HG02870 (cell line): Measurements from ENCODE around the gene PRSS16.
A peak's percentile ranks its signal among the peaks of the same experiment; 100 is the strongest.
"Not testable (repeated sequence)": the region's sequence is repeated elsewhere in the genome, so short reads cannot be mapped to it uniquely, and the experiment has no call there.

Experiments
- ATAC-seq: cut with Tn5 transposase; IDR thresholded peaks from one replicate; pipeline ENCODE4 v1.9.1; 2021; ENCODE audit warnings: mild to moderate bottlenecking, moderate library complexity; ENCODE audit not compliant: unreplicated experiment

Gene PRSS16

DNA sequence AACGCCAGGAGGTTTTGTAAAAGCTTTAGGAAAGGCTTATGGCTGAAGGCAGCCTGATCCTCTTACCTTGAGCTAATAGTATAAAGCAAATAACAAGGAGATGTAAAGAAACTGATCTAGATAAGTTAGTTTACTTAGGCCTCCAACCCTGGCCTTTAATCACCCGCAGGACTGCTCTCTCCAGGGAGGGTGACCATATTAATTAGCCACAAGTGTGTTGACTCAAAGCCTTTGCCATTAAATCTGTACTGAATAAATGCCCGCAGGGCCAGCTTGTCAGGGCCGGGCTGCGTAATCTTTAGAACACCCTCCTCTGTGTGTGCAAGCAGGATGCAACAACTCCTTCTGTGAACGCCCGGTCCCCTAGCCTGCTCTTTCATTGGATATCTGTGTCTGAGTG lies 6.1 kb upstream of the PRSS16 start:
- no peak for ATAC-seq

DNA sequence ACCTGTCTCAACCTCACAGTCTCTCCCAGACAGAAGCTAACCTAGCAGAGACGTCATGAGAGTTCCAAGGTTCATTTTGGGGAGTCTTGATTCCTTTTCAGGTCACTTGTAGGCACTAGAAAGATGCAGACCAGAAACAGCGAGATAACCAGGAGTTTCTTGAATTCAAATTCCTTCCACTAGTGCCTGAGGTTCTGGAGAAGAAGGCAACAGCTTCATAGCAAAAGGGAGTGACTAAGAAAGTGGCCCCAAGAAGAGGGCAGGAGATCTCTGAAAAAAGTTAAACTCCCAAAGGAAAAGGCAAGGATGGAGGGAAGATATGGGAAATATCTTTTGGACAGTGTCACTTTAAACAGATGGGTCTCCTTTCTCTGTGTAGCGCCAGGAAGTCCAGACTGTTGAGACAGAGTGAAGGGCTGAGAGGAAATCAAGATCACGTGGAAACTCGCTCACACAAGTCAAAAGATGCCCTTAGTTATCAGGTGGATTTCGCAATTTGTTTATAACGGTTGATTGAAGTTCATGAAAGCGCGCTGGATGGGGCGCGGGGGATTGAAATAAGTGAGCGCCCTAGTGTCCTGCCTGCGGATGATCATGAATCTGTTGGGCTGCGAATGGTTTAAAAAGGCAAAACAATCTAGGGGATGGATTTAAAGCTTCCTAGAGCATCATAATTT lies 4.8 kb upstream of the PRSS16 start:
- ATAC-seq = no peak

- ATAC-seq = no peak
These were observed 1.3 kb downstream of the PRSS16 start for GRCh38 chr6:27248783-27249182.

- ATAC-seq = no peak
These were observed 3.0 kb downstream of the PRSS16 start for GRCh38 chr6:27250277-27251111.

GRCh38 chr6:27251112-27251605 lies 3.7 kb downstream of the PRSS16 start:
- peak; percentile 77 for ATAC-seq

- peak; percentile 85 for ATAC-seq
These were observed 4.2 kb downstream of the PRSS16 start for GRCh38 chr6:27251606-27252251.

GRCh38 chr6:27254566-27254965 lies 7.1 kb downstream of the PRSS16 start:
- ATAC-seq = no peak

DNA sequence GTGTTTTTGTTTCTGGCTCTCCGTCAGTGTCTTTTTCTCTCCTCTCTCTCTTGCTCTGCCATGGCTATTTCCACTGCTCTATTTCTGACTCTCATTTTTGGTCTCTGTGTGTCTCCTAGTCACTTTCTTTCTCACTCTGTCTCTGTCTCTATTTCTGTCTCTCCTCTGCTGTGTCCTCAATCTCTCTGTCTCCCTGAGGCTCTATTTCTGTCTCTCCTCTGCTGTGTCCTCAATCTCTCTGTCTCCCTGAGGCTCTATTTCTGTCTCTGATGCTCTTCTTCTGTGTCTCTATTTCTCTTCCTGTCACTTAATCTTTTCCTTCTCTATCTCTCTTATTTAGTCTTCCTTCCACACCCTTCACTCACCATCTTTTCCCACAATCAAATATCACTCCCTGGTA lies 8.4 kb downstream of the PRSS16 start:
- ATAC-seq = no peak

DNA sequence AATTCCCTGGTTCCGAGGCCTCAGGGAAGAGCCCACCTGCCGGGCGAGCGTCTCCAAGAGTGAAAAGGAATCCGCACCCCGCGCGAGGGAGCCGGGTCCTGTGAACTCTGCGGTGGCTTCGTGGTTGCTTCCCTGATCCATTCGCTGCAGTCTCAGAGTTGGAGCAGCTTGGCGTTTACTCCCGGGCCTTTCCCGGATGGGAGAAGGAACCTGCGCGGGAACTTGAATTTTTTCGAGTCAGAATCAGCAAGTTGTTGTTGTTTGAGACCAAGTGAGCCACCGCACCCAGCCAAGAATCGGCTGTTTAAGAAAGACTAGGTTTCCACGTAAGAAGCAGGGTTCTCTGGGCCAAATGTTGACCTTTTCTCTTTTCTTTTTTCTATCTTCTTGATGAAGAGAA lies 12.9 kb downstream of the PRSS16 start:
- ATAC-seq = no peak

DNA sequence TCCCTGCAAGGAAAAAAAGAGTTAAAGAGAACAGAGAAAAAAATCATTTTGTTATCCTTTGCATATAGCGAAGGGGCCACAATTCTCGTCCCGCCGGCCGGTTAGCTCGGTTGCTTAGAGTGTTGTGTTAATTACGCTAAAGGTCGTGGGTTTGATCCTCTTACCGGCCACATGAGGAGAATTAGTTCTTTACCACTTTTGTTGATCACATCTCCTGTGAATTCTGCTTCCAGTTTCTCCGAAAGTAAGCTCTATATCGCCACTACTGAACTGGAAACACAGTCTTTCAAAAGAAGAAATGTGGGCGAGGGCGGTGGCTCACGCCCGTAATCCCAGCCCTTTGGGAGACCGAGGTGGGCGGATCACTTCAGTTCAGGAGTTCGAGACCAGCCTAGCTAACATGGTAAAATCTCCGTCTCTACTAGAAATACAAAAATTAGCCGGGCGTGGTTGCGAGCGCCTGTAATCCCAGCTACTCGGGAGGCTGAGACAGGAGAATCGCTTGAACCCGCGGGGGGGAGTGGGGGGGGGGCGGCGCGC lies 13.4 kb downstream of the PRSS16 start:
- no peak for ATAC-seq

DNA sequence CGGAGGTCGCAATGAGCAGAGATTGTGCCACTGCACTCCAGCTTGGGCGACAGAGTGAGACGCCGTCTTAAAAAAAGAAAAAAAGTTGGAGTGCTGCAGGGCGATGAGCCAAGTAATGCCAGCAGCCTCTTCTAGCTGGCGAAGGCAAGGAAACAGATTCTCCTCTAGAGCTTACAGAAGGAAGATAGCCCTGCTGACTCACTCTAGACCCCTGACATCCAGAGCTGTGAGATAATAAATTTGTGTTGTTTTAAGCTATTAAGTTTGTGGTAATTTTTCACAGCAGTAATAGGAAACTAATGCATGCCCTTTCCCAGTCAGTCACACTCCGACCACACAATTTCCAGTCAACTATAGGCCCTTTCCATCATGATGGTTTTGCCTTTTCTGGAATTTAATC lies 16.4 kb downstream of the PRSS16 start:
- no peak for ATAC-seq

- not testable (repeated sequence) for ATAC-seq
These were observed 19.5 kb downstream of the PRSS16 start for GRCh38 chr6:27267003-27267402.

GRCh38 chr6:27267857-27268434 lies 20.4 kb downstream of the PRSS16 start:
- no peak for ATAC-seq

- no peak for ATAC-seq
These were observed 21.3 kb downstream of the PRSS16 start for GRCh38 chr6:27268803-27269202.

GRCh38 chr6:27273783-27274182 lies 26.3 kb downstream of the PRSS16 start:
- no peak for ATAC-seq

- no peak for ATAC-seq
These were observed 27.8 kb downstream of the PRSS16 start for GRCh38 chr6:27275025-27275956.

GRCh38 chr6:27279513-27280063 lies 32.1 kb downstream of the PRSS16 start:
- ATAC-seq = no peak

- ATAC-seq = no peak
These were observed 32.6 kb downstream of the PRSS16 start for GRCh38 chr6:27280064-27280539.

DNA sequence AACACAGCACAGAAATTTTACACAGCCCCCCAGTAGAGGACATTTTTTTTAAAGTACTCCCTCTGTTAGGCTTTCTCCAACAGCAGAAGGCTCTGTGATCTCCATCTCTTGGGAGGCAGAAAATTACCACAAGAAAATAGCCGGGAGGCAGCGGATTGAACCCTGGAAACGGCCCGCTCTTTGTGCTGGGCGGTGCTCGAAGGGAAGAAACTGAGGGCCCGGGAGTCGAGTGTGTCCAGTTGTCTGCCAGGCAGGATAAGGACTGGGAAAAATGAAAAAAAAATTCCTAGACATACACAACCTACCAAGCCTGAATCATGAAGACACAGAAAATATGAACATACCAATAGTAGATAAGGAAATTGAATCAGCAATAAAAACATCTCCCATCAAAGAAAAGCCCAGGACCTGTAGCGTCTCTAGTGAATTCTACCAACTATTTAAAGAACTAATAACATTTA lies 33.1 kb downstream of the PRSS16 start:
- ATAC-seq = no peak
